ENCODE measurements around the gene TRUB2. TPM values are rescaled to one million over a fixed set of nuclear protein-coding genes. Genes with fewer than 3 reads are reported as not detected.
"Not testable (repeated sequence)": the region's sequence is repeated elsewhere in the genome, so short reads cannot be mapped to it uniquely, and the experiment has no call there.

Gene TRUB2
- total RNA-seq, 2 experiments from 2014 or later = 27.2 to 27.4 TPM

DNA sequence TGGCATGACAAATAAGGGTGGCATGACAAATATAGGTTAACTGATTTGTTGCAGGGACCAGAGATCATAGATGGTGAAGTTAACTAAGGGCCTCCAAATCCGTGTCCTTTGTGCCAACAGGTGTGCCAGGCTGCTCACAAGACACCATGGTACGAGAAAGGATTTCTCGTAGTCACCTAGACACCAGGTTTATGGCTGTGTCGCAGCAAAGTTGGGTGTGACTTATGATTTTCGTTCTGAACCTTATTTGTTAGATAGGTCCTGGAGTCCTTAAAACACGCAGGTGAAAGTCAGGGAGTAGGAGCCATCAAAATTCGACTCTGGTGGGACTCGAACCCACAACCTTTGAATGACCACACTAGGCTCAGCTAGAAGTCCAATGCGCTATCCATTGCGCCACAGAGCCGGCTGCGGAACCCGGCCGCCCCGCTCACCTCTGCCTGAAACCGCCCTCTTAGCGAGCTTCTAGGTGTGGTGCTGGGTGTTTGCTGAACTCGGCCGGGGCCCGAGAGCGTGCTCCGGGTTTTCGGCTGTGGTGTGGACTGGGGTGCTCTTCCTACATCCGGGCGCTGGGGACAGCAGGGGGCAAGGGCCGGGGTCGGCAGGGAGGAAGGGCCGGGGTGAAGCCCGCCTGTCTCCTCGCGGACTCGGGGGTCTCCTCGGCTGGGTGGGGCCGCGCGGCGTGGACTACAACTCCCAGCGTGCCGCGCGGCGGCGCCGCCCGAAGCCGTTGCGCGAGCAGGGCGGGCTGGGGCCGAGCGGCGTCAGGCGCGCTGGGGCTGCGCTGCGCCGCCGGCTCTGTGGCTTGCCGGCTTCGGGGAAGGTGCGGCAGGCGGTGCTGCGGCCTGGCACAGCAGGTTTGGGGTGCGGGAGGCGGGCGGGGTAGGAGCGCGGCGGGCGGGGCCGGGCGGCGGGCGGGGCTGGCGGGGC, 17.8 kb upstream of the TRUB2 start, which contains the start of gene SLC27A4:
Gene SLC27A4 (plus strand): TSS at position 767 of the 930 bp plus-strand sequence. CDS start 2,606 bp downstream, outside the sequence.
- Mint-ChIP-seq H3K9me3 (no peaks in the 10 kb centered on the region), H3K36me3 (peaks cover 6% of the 10 kb centered on the region), H3K4me1 (ENCODE audit: low read depth) (peaks cover 5% of the 10 kb centered on the region), H3K27me3 (no peaks in the 10 kb centered on the region), H3K27ac (peak within 1 kb of the TSS; percentile 76), H3K4me3 (peak within 1 kb of the TSS; percentile 90)
- CTCF ChIA-PET = interaction anchor here (0.6 to 1.8 kb wide), 2 partner anchors 45 to 85 kb away, joined by 3 to 6 read pairs; no protein-coding TSS in a partner anchor
- POLR2A ChIA-PET = interaction anchor here (0.6 to 1.2 kb wide), 3 partner anchors 13 to 79 kb away, joined by 3 read pairs; partner anchors contain the start of gene URM1
- intact Hi-C loops (cut with micrococcal nuclease) = loop anchor here (1.0 to 2.0 kb wide), 3 partner anchors 18 to 89 kb away; partner anchors contain the start of genes COQ4, TRUB2 and URM1
- peak; percentile 84 for DNase-seq

DNA sequence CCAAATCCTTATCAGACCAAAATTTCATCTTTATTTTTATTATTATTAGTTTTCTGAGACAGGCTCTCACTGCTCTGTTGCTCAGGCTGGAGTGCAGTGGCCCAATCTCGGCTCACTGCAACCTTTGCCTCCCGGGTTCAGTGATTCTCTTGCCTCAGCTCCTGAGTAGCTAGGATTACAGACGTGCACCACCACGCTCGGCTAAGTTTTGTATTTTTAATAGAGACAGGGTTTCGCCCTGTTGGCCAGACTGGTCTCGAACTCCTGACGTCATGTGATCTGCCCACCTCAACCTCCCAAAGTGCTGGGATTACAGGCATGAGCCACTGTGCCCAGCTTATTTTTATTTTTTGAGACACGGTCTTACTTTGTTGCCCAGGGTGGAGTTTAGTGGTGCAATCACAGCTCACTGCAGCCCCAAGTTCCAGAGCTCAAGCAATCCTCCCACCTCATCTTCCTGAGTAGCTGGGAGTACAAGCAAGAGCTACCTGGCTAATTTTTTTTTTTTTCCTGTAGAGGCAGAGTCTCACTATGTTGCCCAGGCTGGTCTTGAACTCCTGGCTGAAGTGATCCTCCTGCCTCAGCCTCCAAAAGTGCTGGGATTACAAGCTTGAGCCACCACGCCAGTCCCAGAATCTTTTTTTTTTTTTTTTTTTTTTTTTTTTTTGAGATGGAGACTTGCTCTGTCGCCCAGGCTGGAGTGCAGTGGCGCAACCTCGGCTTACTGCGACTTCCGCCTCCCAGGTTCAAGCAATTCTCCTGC, 16.8 kb upstream of the TRUB2 start:
- ChIA-PET POLR2A (interaction anchor here (1.2 kb wide), 1 partner anchor 32 kb away, joined by 3 read pairs; the partner anchor contains the start of gene URM1), CTCF (interaction anchor here (1.8 kb wide), 1 partner anchor 44 kb away, joined by 6 read pairs; no protein-coding TSS in a partner anchor)
- intact Hi-C loops (cut with micrococcal nuclease); H3K4me1 Mint-ChIP-seq (ENCODE audit: low read depth); H3K36me3 Mint-ChIP-seq; DNase-seq; H3K27me3 Mint-ChIP-seq; H3K27ac Mint-ChIP-seq; H3K9me3 Mint-ChIP-seq: not testable (repeated sequence)
- H3K4me3 Mint-ChIP-seq = peak overlapping the region; percentile 90

DNA sequence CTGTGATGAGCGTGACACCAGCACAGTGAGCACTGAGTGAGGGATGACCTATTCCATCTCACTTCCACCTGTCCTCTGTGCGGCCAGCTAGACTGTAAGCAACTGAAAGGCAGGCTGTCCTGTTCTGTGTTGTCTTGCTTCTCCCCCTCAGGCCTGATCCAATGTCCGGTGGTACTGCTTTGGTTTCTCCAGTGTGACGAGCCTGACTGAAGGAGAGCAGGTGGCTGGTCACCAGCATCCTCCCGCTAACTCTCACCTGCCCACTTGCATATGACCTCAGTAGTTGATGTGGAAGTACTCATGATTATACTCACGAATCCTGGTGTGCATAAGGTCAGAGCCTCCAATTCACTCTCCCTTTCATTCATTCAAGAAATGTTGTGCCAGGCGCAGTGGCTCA, 15.7 kb upstream of the TRUB2 start:
- Mint-ChIP-seq H3K4me1 (ENCODE audit: low read depth) (peaks cover 5% of the 10 kb centered on the region), H3K27me3 (no peaks in the 10 kb centered on the region), H3K36me3 (peaks cover 5% of the 10 kb centered on the region), H3K4me3 (no peak overlapping the region), H3K27ac (no peak overlapping the region), H3K9me3 (no peaks in the 10 kb centered on the region)
- intact Hi-C loops (cut with micrococcal nuclease) = no loop called here
- ChIA-PET CTCF (no interaction called here), POLR2A (interaction anchor here (0.7 kb wide), 1 partner anchor 115 kb away, joined by 5 read pairs; no protein-coding TSS in a partner anchor)
- DNase-seq = no peak

DNA sequence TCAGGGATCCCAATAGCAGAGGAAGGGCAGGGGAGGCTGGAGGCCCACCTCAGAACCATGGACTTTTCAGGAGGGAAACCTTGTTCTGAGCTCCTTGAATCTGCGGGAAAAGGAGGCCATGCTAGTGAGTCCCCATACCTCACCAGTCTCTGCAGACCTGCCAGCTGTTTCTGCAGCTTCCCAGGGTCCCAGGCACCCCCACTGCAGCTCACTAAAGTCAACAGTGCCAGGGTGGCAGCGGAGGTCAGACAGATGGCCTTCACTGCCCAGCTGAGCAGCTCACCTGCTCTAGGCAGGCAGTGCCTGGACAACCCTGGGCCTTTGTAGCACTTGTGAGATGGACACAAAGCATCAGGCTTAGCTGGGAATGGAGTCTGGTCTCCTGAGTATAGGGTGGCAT, 13.7 kb upstream of the TRUB2 start:
- POLR2A ChIA-PET = interaction anchor here (0.9 to 1.6 kb wide), 2 partner anchors 36 to 355 kb away, joined by 3 to 4 read pairs; no protein-coding TSS in a partner anchor
- no peaks in the 10 kb centered on the region for H3K4me1 Mint-ChIP-seq (ENCODE audit: low read depth)
- peaks cover 7% of the 10 kb centered on the region for H3K36me3 Mint-ChIP-seq
- no peak overlapping the region for H3K27ac Mint-ChIP-seq
- H3K27me3 Mint-ChIP-seq = no peaks in the 10 kb centered on the region
- no peak overlapping the region for H3K4me3 Mint-ChIP-seq
- intact Hi-C loops (cut with micrococcal nuclease) = no loop called here
- CTCF ChIA-PET = interaction anchor here (0.8 to 1.6 kb wide), 3 partner anchors 11 to 41 kb away, joined by 3 to 5 read pairs (median 4); no protein-coding TSS in a partner anchor
- H3K9me3 Mint-ChIP-seq = no peaks in the 10 kb centered on the region
- no peak for DNase-seq

DNA sequence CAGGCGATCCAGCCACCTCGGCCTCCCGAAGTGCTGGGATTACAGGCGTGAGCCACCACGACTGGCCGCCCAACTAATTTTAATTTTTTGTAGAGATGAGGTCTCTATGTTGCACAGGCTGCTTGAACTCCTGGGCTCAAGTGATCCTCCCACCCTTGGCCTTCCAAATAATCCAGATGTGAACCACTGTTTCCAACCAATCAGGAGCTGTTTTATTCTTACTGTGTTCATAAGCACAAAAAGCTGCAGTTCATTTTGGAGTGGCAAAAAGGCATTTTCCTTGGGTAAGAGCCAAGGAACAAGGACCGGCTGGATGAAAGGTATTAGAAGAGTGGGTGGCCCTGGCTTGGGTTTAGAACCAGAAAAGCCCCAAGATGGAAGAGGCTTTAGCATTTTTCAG, 12.9 kb upstream of the TRUB2 start:
- DNase-seq = no peak
- ChIA-PET POLR2A (interaction anchor here (1.6 kb wide), 1 partner anchor 355 kb away, joined by 4 read pairs; no protein-coding TSS in a partner anchor), CTCF (interaction anchor here (0.8 to 1.9 kb wide), 2 partner anchors 27 kb away, joined by 4 to 6 read pairs; no protein-coding TSS in a partner anchor)
- H3K27ac Mint-ChIP-seq = no peak overlapping the region
- H3K27me3 Mint-ChIP-seq = no peaks in the 10 kb centered on the region
- no peak overlapping the region for H3K4me3 Mint-ChIP-seq
- intact Hi-C loops (cut with micrococcal nuclease) = no loop called here
- no peaks in the 10 kb centered on the region for H3K9me3 Mint-ChIP-seq
- H3K4me1 Mint-ChIP-seq (ENCODE audit: low read depth) = no peaks in the 10 kb centered on the region
- peaks cover 7% of the 10 kb centered on the region for H3K36me3 Mint-ChIP-seq

DNA sequence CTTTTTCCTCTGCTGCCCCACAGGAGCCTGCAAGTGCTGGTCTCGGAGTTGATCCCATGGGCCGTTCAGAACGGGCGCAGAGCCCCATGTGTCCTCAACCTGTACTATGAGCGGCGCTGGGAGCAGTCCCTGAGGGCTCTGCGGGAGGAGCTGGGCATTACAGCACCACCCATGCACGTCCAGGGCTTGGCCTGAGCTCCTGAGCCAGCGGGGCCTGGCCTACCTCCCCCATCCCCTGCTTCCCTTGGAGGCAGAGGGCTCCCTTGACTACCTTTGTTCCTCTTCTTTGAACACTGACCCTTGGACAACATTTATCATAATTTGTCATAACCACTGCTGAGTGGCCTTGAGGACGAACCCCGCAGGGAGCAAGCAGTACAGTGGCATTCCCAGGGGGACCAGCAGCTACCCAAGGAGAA, 11.2 kb upstream of the TRUB2 start:
- ChIA-PET CTCF (interaction anchor here (1.9 kb wide), 1 partner anchor 29 kb away, joined by 6 read pairs; no protein-coding TSS in a partner anchor), POLR2A (no interaction called here)
- Mint-ChIP-seq H3K4me3 (no peak overlapping the region), H3K36me3 (peaks cover 7% of the 10 kb centered on the region), H3K27me3 (no peaks in the 10 kb centered on the region), H3K4me1 (ENCODE audit: low read depth) (no peaks in the 10 kb centered on the region), H3K9me3 (no peaks in the 10 kb centered on the region), H3K27ac (no peak overlapping the region)
- intact Hi-C loops (cut with micrococcal nuclease) = no loop called here
- DNase-seq = no peak

DNA sequence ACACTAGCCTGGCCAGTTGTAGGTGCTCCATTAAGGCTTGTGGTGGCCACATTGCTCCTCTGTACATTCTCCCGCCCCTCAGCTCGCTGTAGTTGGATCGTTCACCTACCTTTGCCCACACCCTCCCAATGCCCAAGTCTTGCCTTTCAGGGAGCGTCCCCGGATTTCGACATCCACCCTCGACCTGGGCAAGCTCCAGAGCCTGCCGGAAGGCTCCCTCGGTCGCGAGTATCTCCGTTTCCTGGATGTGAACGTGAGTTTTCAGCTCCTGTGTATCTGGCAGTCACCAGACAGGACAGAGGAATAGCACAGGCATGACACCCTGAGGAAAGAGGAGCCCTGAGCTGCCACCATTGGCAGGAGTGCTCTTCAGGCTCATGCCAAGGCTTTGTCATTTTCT, 3.4 kb upstream of the TRUB2 start:
- intact Hi-C loops (cut with micrococcal nuclease) = no loop called here
- Mint-ChIP-seq H3K9me3 (no peaks in the 10 kb centered on the region), H3K4me3 (no peak overlapping the region), H3K4me1 (ENCODE audit: low read depth) (peaks cover 17% of the 10 kb centered on the region), H3K27me3 (no peaks in the 10 kb centered on the region), H3K36me3 (no peaks in the 10 kb centered on the region), H3K27ac (no peak overlapping the region)
- POLR2A ChIA-PET = no interaction called here
- CTCF ChIA-PET = interaction anchor here (0.9 to 1.3 kb wide), 3 partner anchors 15 to 68 kb away, joined by 3 to 4 read pairs (median 3); no protein-coding TSS in a partner anchor
- no peak for DNase-seq

DNA sequence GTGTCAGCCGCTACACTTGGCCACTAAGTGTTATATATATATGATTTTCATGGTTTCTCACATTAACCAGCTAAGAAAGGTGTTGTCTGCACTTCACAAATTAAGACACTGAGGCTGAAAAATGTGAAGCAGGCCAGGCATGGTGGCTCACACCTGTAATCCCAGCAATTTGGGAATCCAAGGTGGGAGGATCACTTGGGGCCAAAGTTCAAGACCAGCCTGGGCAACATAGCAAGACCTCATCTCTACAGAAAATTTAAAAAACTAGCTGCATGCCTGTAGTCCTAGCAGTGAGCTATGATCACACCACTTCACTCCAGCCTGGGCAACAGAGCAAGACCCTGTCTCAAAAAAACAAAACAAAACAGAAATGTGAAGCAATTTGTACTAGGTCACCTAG, 2.2 kb upstream of the TRUB2 start:
- peak overlapping the region; percentile 85 for H3K4me3 Mint-ChIP-seq
- POLR2A ChIA-PET = interaction anchor here (0.7 kb wide), 1 partner anchor 17 kb away, joined by 3 read pairs; no protein-coding TSS in a partner anchor

DNA sequence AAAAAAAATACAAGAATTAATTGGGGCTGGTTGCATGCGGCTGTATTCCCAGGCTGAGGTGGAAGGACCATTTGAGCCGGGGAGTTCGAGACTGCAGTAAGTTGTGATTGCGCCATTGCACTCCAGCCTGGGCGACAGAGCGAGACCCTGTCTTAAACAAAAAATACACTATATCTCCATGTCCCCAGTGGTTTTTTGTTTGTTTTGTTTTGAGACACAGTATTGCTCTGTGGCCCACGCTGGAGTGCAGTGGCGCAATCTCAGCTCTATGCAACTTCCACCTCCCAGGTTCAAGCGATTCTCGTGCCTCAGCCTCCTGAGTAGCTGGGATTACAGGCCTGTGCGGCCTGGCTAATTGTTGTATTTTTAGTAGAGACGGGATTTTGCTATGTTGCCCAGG, 1.5 kb upstream of the TRUB2 start:
- Mint-ChIP-seq H3K27ac (peak overlapping the region; percentile 94), H3K36me3 (no peaks in the 10 kb centered on the region), H3K4me1 (ENCODE audit: low read depth) (peaks cover 17% of the 10 kb centered on the region), H3K4me3 (peak overlapping the region; percentile 85), H3K9me3 (no peaks in the 10 kb centered on the region), H3K27me3 (no peaks in the 10 kb centered on the region)
- CTCF ChIA-PET = no interaction called here
- intact Hi-C loops (cut with micrococcal nuclease) = loop anchor here (2.0 to 5.0 kb wide), 3 partner anchors 47 to 559 kb away; partner anchors contain the start of genes KYAT1, LRRC8A and URM1
- no peak for DNase-seq
- POLR2A ChIA-PET = no interaction called here

More for the DNA sequence above, 2.2 kb upstream of the TRUB2 start:
- CTCF ChIA-PET = interaction anchor here (1.0 to 1.3 kb wide), 3 partner anchors 12 to 67 kb away, joined by 3 to 4 read pairs (median 3); no protein-coding TSS in a partner anchor
- no peaks in the 10 kb centered on the region for H3K27me3 Mint-ChIP-seq
- H3K27ac Mint-ChIP-seq = no peak overlapping the region
- DNase-seq = no peak
- H3K36me3 Mint-ChIP-seq = no peaks in the 10 kb centered on the region
- intact Hi-C loops (cut with micrococcal nuclease) = loop anchor here (5.0 kb wide), 1 partner anchor 558 kb away; the partner anchor contains the start of genes KYAT1 and LRRC8A
- peaks cover 17% of the 10 kb centered on the region for H3K4me1 Mint-ChIP-seq (ENCODE audit: low read depth)
- H3K9me3 Mint-ChIP-seq = no peaks in the 10 kb centered on the region

DNA sequence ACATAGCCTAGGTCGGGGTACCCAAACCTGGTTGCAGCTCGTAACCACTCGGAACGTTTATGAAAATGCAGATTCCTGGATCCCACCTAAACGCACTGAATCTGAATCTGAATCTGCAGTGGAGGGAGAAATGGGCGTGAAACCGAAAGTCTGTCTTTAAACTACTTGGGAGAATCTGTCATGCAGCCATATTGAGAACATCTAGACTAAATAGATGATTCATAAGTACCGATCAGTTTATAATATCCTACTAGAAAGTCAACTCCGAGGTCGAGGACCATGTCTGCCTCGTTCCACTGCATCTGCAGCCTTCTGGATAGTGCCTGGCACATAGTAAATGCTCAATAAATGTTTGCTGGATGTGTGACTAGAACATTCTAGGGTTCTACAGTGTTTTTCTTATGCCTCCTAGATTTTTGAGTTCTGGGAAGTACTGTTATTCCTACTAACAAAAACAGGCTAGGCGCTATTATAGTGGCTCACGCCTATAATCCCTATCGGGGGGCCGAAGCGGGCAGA, 1.0 kb upstream of the TRUB2 start:
- Mint-ChIP-seq H3K27ac (peak overlapping the region; percentile 94), H3K4me3 (peak overlapping the region; percentile 85), H3K4me1 (ENCODE audit: low read depth) (peaks cover 17% of the 10 kb centered on the region), H3K27me3 (no peaks in the 10 kb centered on the region), H3K9me3 (no peaks in the 10 kb centered on the region), H3K36me3 (no peaks in the 10 kb centered on the region)
- ChIA-PET POLR2A (interaction anchor here (2.0 kb wide), 1 partner anchor 48 kb away, joined by 4 read pairs; the partner anchor contains the start of gene URM1), CTCF (no interaction called here)
- no peak for DNase-seq
- intact Hi-C loops (cut with micrococcal nuclease) = loop anchor here (2.0 to 5.0 kb wide), 3 partner anchors 48 to 559 kb away; partner anchors contain the start of genes KYAT1, LRRC8A and URM1

DNA sequence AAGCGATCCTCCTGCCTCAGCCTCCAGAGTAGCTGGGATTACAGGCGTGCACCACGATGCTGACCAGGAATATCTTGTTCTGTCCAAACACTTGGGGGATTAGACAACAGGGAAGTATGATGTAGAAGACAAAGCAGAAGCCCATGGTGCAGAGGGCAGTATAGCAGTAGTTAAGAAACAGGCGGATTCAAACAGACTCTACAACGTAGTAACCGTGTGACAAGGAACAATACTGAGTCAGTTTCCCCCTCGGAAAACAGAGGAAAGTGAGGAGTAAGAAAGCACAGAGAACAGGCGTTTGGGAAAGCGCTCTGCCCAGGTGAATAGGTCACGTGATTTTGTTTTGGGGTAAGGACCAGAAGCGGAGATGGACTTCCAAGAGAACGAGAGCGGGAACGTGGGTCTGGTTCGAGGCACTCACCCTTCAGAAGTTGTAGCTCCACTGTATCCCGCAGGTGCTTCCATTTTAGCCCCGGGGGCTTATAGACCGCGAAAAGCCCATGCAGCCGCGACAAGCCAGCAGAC, 306 bp downstream of the TRUB2 start:
- Mint-ChIP-seq H3K4me1 (ENCODE audit: low read depth) (peaks cover 17% of the 10 kb centered on the region), H3K9me3 (no peaks in the 10 kb centered on the region), H3K27ac (peak overlapping the region; percentile 94), H3K36me3 (no peaks in the 10 kb centered on the region), H3K4me3 (peak overlapping the region; percentile 85), H3K27me3 (no peaks in the 10 kb centered on the region)
- ChIA-PET CTCF (interaction anchor here (1.3 to 1.4 kb wide), 2 partner anchors 19 to 27 kb away, joined by 3 to 8 read pairs; no protein-coding TSS in a partner anchor), POLR2A (interaction anchor here (1.2 to 2.0 kb wide), 2 partner anchors 16 to 50 kb away, joined by 3 to 4 read pairs; partner anchors contain the start of gene URM1)
- intact Hi-C loops (cut with micrococcal nuclease) = loop anchor here (1.0 to 5.0 kb wide), 5 partner anchors 18 to 560 kb away; partner anchors contain the start of genes GOLGA2, KYAT1, LRRC8A and SLC27A4
- no peak for DNase-seq
